Lung (tissue), 12 donors: ENCODE data around the gene SMG7. TPM values are rescaled to one million over a fixed set of nuclear protein-coding genes. Genes with fewer than 3 reads are reported as not detected.

Experiments
- ATAC-seq: fragments of 200-7000 bp; cut with Tn5 transposase; one replicate; pipeline ENCODE4 v1.9.1; 2020; ENCODE audit warnings: moderate number of reproducible peaks; ENCODE audit not compliant: insufficient read depth, low FRiP score
- DNase-seq, 3 donors: peaks; one replicate each; pipeline ENCODE4 v3.0.0-alpha.2; 2013 to 2017
- H3K27ac ChIP-seq, 2 donors: one replicate each; pipeline ENCODE4 v1.5.1; 2013; ENCODE audit warnings: mild to moderate bottlenecking in 2 of 2, moderate library complexity in 2 of 2, control low read depth in 1 of 2, inconsistent platforms in 1 of 2, low read depth in 1 of 2, low read length in 1 of 2
- H3K27me3 ChIP-seq, 3 donors: one replicate each; pipeline ENCODE4 v1.5.1; 2013; ENCODE audit warnings: low read length in 2 of 3; ENCODE audit not compliant: control insufficient read depth in 3 of 3, insufficient read depth in 3 of 3
- H3K36me3 ChIP-seq, 4 donors: one replicate each; pipeline ENCODE4 v1.5.1; 2013; ENCODE audit warnings: low read length in 4 of 4, mild to moderate bottlenecking in 1 of 4, moderate library complexity in 1 of 4; ENCODE audit not compliant: control insufficient read depth in 4 of 4, insufficient read depth in 4 of 4
- H3K4me1 ChIP-seq, 5 donors: one replicate each; pipeline ENCODE4 v1.5.1; 2013; ENCODE audit warnings: low read length in 5 of 5, mild to moderate bottlenecking in 2 of 5, moderate library complexity in 1 of 5; ENCODE audit not compliant: control insufficient read depth in 5 of 5, insufficient read depth in 5 of 5
- H3K4me3 ChIP-seq: one replicate; pipeline ENCODE4 v1.5.1; 2013; ENCODE audit warnings: mild to moderate bottlenecking, control low read depth, moderate library complexity
- H3K9ac ChIP-seq, 2 donors: one replicate each; pipeline ENCODE4 v1.5.1; 2013; ENCODE audit warnings: low read length in 2 of 2, control low read depth in 1 of 2; ENCODE audit not compliant: insufficient read depth in 1 of 2
- H3K9me3 ChIP-seq, 4 donors: one replicate each; pipeline ENCODE4 v1.5.1; 2013; ENCODE audit warnings: low read length in 3 of 4, mild to moderate bottlenecking in 1 of 4, moderate library complexity in 1 of 4; ENCODE audit not compliant: control insufficient read depth in 4 of 4, insufficient read depth in 3 of 4
- WGBS, 2 donors: extraction: QIAGEN DNeasy Blood & Tissue Kit; methylation state at CpG; one replicate each; pipeline ENCODE4 v1.1.7; 2013; 5-methylcytosine and 5-hydroxymethylcytosine counted together
- polyA plus RNA-seq, 2 donors: library from polyadenylated mRNA; stranded (reverse); fragments of 200-250 nt; gene quantifications; one replicate each; pipeline ENCODE4 v1.2.1, GENCODE V29; 2013
- total RNA-seq, 2 donors: library from RNA; depleted of rRNA in 1 of 2; stranded (reverse); fragments of >200 nt in 1 of 2; gene quantifications; one replicate each; pipeline ENCODE4 v1.2.1, GENCODE V29; 2014 to 2021
- TF ChIP-seq, protein P1 (sequence below): IDR thresholded peaks from 2 replicates; pipeline ENCODE4 v1.5.1; 2012; ENCODE audit warnings: mild to moderate bottlenecking; ENCODE audit errors: control extremely low read depth, extremely low read depth
- donor health status: control.
- donor health status: control.
- donor health status: Bipolar disorder and iron deficiency.
- donor health status: healthy.
- donor health status: DM: yes; HTN: yes; CAD: no.

SMG7 gene
- total and polyA plus RNA-seq, 4 donors = 17.4 to 86.6 (median 45.6) TPM

DNA sequence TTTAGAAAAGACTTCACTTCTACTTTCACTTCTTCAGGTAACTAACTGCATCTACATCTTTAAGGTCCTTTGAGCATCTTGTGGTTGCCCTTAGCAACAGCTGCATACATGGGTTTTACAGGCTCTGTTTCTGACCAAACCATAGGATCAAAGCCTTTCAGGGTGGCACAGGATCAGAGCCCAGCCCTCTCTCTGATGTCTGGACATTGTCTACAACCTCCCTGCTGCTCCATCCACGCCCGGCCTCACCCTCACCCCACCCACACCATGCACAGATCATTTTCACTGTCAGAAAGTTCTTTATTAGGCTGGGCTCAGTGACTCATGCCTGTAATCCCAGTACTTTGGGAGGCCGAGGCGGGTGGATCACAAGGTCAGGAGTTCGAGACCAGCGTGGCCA lies 112.7 kb downstream of the SMG7 start:
- Histone ChIP-seq H3K4me1 (peaks cover 0 to 9% (median 5%) of the 10 kb centered on the region in 5 donors), H3K36me3 (no peaks in the 10 kb centered on the region), H3K9ac (no peak overlapping the region), H3K9me3 (no peaks in the 10 kb centered on the region), H3K4me3 (no peak overlapping the region), H3K27ac (no peak overlapping the region), H3K27me3 (no peaks in the 10 kb centered on the region)
- DNase-seq = no peak
- WGBS, 2 donors = 79 to 96% methylated on average over 6 of the region's 6 CpGs
- TF ChIP-seq, protein P1, sequence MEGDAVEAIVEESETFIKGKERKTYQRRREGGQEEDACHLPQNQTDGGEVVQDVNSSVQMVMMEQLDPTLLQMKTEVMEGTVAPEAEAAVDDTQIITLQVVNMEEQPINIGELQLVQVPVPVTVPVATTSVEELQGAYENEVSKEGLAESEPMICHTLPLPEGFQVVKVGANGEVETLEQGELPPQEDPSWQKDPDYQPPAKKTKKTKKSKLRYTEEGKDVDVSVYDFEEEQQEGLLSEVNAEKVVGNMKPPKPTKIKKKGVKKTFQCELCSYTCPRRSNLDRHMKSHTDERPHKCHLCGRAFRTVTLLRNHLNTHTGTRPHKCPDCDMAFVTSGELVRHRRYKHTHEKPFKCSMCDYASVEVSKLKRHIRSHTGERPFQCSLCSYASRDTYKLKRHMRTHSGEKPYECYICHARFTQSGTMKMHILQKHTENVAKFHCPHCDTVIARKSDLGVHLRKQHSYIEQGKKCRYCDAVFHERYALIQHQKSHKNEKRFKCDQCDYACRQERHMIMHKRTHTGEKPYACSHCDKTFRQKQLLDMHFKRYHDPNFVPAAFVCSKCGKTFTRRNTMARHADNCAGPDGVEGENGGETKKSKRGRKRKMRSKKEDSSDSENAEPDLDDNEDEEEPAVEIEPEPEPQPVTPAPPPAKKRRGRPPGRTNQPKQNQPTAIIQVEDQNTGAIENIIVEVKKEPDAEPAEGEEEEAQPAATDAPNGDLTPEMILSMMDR = no peak
- ATAC-seq = no peak

- WGBS, 2 donors = 52 to 88% methylated on average over 1 of the region's 1 CpG
- Histone ChIP-seq H3K4me3 (no peak overlapping the region), H3K9ac (no peak overlapping the region), H3K27me3 (no peaks in the 10 kb centered on the region), H3K27ac (no peak overlapping the region), H3K4me1 (peaks cover 0 to 9% (median 5%) of the 10 kb centered on the region in 5 donors), H3K9me3 (no peaks in the 10 kb centered on the region), H3K36me3 (no peaks in the 10 kb centered on the region)
- TF ChIP-seq, protein P1 = no peak
- ATAC-seq (no peak), DNase-seq (no peak)
These were observed 114.2 kb downstream of the SMG7 start for GRCh38 chr1:183586455-183586854.

GRCh38 chr1:183586926-183587325 lies 114.6 kb downstream of the SMG7 start:
- peak overlapping the region in 1 of 2 donors; percentile 21 for H3K27ac ChIP-seq
- peaks cover 0 to 9% (median 5%) of the 10 kb centered on the region in 5 donors for H3K4me1 ChIP-seq
- DNase-seq = no peak
- no peak overlapping the region for H3K4me3 ChIP-seq
- TF ChIP-seq, protein P1 = no peak
- H3K27me3 ChIP-seq = no peaks in the 10 kb centered on the region
- no peak for ATAC-seq
- H3K9ac ChIP-seq = no peak overlapping the region
- no peaks in the 10 kb centered on the region for H3K36me3 ChIP-seq
- H3K9me3 ChIP-seq = no peaks in the 10 kb centered on the region
- WGBS, 2 donors = 92 to 99% methylated on average over 8 of the region's 8 CpGs

DNA sequence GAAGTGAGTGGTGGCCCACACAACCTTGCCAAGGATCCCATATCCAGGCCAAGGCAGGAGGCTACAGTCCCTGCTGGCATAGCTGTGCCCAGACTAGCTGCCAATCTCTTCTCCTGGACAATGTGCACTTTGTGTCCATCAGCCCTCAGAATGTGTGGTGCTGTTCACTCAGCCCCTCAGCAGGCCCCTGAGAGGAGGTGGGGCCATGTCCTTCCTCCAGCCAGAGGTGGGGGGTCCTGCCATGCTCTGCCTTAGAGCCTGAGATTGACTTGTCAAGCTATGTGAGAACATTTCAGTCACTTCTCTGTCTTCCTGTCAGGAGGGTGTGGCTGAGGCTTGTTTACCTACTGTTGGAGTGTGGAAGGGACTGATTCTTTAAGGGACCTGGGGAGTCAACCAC lies 116.5 kb downstream of the SMG7 start:
- Histone ChIP-seq H3K4me3 (peak overlapping the region; percentile 22), H3K9me3 (peaks cover 0 to 2% (median 0%) of the 10 kb centered on the region in 4 donors), H3K4me1 (peaks cover 0 to 7% (median 0%) of the 10 kb centered on the region in 5 donors), H3K27me3 (no peaks in the 10 kb centered on the region), H3K9ac (no peak overlapping the region), H3K27ac (peak overlapping the region in 1 of 2 donors; percentile 68), H3K36me3 (no peaks in the 10 kb centered on the region)
- TF ChIP-seq, protein P1 = no peak
- no peak for DNase-seq
- no peak for ATAC-seq
